ENCODE results near the gene BEST3. TPM values are rescaled to one million over a fixed set of nuclear protein-coding genes. Genes with fewer than 3 reads are reported as not detected.
A peak's percentile ranks its signal among the peaks of the same experiment; 100 is the strongest.

Gene BEST3
- polyA plus RNA-seq (ENCODE audit: insufficient read length), result 55.5 TPM

DNA sequence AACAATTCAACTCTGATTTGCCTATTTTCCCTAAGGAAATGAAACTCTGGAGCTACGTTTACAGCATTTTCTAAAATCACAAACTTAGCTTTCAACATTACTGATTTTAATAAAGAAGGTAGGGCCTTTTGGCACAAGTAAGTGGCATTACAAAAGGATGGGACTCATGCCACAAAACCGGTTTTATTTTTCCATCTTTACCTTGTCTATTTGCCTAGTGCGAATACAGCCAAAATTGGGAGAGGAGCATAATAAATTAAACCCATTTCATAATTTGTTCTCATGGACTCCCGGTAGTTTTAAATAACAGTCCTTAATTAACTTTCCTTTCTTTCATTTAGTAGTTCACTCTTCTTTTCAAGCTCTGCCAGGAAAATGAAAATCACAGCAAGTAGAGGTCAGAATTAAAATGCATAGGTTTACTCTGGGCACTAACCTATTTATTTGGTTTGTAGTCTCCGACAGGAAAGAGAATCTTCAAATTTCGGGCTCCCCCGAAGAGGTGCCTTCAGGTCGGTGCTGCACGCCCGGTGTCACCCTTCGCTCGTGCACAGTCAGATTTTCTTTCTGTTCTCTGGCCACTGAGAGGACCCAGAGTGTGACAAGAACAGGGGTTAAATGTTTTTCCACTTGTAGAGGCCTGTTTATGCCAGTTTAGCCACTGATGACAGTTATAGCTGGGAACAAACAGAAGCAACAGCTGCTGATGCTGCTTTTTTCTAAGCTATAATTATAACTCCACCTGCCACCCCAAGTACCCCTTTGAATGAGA is at the start of gene BEST3:
TSS of gene BEST3 (minus strand) at position 535 of the 772 bp plus-strand sequence. CDS start 1,505 bp downstream, outside the sequence.
- DNase-seq (ENCODE audit: low read depth), result no peak

GRCh38 chr12:69744109-69744508 is 45.0 kb upstream of the BEST3 start:
- DNase-seq (ENCODE audit: low read depth), result no peak

DNA sequence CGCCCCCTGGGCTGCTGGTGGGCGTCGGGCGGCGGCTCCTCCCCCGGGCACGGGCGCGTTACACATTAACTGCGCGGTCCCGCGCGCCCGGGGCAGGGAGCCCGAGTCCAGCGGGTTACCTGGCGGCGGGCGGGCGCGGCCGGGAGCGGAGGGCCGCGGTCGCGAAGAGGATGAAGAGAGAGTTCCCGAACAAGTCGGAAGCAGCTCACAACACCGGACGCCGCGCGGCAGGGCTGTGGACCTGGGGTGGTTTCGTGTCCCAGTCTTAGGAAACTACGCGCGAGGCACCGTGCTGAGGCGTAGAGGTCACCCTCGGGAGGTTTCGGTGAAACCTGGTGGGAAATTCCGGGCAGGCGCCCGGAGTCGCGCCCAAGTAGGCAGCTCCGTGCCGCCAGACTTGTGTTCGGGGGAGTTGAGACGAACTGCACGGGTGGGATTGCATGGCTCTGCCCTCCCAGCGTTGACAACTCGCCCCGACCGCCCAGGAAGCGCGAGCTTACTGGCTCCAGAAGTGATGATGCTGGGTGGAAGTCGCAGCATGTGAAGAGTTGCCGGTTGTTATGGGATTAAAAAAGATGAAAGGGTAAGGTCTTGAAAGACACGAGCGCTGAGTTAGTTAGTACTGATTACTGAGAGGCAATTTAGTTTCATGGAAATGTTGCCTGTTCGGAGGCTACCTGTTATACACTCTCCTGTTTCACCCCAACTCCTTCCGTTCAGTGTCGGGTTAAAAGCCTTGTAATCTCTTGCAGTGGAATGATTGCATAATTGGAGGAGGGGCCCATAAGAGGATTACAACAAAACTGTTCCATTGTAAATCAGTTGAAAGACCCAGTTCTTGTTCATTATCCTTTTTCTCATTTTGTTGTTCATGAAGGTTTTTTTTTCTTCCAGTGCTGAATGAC is 40.4 kb upstream of the BEST3 start:
- DNase-seq (ENCODE audit: low read depth), result no peak

DNA sequence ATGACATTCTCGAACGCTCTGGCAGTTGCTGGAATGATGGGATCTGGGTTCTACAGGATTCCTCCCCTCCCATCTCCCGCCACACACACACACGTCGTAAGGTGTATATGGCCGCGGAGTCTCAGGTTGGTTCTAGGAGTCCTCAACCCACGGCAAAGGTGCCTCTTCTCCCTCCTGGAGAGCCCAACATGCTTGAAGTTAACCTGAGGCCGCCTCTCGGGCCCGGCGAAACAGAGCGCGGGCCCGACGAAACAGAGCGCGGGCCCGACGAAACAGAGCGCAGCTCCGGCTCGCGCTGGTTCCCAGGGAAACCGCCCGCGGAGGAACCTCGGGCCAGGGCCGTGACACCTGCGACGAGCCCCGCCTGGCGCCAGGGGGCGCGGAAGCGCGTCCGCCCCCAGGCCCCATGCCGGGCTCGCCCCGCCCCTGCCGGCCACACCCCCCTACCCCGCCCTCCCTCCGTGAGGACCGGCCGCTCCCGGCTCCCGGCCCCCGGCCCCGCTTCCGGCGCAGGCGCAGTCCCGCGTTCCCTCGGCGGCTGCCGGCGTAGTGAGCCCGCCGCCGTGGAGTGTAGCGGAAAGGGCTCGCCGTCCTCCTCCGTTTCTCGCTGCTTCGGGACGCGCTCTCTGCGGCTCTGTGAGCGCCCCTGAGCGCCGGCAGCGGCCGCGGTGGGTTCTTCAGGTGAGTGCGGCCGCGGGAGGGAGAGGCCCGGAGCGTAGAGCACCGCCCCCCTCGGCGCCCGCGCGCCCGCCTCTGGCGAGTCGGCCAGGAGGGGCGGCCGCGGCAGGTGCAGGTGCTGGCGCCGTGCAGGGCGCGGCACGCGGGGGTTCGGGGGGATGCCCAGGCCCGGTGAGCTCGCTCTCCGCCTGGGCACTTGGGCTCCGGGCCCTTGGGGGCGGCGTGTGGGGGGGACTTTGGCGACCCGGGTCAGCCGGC is 39.5 kb upstream of the BEST3 start, which contains the start of gene RAB3IP:
TSS of gene RAB3IP (plus strand) at position 510 of the 936 bp plus-strand sequence. CDS start 16,549 bp downstream, outside the sequence.
- DNase-seq (ENCODE audit: low read depth), result peak; percentile 32

DNA sequence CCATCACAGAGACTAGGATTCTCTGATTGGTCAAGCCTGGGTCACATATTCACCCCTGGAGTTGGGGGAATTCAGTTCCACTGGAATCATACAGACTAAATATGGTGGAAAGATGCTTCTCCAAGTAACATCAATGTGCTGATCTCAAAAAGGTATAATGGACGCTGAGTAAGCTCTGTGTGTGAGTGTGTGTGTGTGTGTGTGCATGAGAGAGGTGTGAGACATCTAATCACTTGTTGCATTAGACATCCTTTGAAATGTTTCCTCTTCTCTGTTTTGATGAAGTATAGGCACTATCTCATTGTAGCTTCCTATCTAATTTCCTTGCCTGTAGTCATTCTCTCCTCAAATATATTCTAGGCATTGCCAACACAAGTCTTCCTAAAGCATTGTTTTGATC is 34.5 kb upstream of the BEST3 start:
- DNase-seq (ENCODE audit: low read depth), result no peak

- no peak for DNase-seq (ENCODE audit: low read depth)
These were observed 33.0 kb upstream of the BEST3 start for GRCh38 chr12:69732088-69732487.

- no peak for DNase-seq (ENCODE audit: low read depth)
These were observed 27.8 kb upstream of the BEST3 start for GRCh38 chr12:69726922-69727321.

- DNase-seq (ENCODE audit: low read depth), result no peak
These were observed 21.6 kb upstream of the BEST3 start for GRCh38 chr12:69720750-69721149.

- no peak for DNase-seq (ENCODE audit: low read depth)
These were observed 20.5 kb upstream of the BEST3 start for GRCh38 chr12:69719336-69720316.

GRCh38 chr12:69714542-69714941 is 15.4 kb upstream of the BEST3 start:
- no peak for DNase-seq (ENCODE audit: low read depth)

DNA sequence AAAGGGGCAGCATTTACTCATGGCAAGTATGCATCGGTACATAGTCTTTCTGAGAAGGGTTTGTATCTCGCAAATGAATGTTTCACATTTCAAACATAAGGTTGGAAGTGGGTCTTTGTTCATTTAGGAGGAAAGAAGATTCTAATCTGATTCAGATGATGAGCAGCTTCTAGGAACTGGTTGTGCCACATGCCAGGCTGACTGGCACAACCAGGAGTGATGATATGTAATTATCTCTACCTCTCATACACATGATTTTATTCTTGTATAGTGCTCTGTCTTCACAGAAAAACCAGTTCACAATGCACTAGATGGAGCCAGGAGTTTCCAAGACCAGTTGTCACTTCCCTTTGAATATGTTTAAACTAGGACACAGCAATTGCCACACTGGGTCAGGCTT is 13.7 kb upstream of the BEST3 start:
- DNase-seq (ENCODE audit: low read depth), result no peak

DNA sequence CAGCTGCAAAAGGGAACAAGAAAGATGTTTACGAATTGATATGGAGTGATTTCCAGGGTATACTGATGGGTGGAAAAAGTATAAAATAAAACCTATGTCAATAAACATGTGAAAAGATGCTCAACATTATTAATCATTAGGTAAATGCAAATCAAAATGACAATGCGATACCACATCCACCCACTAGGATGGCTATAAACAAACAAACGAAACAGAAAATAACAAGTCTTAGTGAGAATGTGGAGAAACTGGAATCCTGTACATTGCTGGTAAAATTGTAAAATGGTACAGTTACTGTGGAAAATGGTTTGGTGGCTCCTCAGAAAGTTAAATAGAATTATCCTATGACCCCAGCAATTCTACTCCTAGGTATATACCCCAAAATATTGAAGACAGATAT is 9.5 kb upstream of the BEST3 start:
- no peak for DNase-seq (ENCODE audit: low read depth)

- no peak for DNase-seq (ENCODE audit: low read depth)
These were observed 5.3 kb upstream of the BEST3 start for GRCh38 chr12:69704357-69704756.

- no peak for DNase-seq (ENCODE audit: low read depth)
These were observed 4.1 kb upstream of the BEST3 start for GRCh38 chr12:69703146-69703642.

- DNase-seq (ENCODE audit: low read depth), result no peak
These were observed 2.7 kb upstream of the BEST3 start for GRCh38 chr12:69701826-69702225.

- no peak for DNase-seq (ENCODE audit: low read depth)
These were observed 1.0 kb downstream of the BEST3 start for GRCh38 chr12:69698054-69698453.

GRCh38 chr12:69694123-69694522 is 5.0 kb downstream of the BEST3 start:
- no peak for DNase-seq (ENCODE audit: low read depth)

DNA sequence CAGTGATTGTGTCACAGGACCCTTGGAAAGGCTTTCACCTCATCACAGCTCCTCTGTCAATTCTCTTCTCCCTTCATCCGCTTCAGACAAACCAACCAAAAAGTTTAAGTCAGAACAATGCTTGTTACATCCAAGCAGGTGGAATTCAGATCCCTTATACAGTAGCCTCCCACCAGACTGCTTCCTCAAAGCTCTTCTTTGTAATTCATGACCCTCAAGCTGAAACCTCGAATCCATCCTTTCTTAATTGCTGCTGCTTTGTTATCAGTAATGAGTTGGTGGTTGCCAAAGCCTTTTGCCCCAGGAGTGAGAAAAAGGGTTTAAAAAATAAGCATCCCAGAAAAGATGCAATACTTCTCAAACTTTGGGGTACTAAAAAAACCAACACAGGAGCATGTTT is 9.5 kb downstream of the BEST3 start:
- no peak for DNase-seq (ENCODE audit: low read depth)

GRCh38 chr12:69688471-69689427 is 10.4 kb downstream of the BEST3 start:
- peak; percentile 17 for DNase-seq (ENCODE audit: low read depth)

All from forelimb muscle (tissue), 1 donor.